Ovary (tissue), 9 donors: ENCODE results near the gene TTC39B. TPM values are rescaled to one million over a fixed set of nuclear protein-coding genes. Genes with fewer than 3 reads are reported as not detected.

Experiments used
- DNase-seq, 5 donors: peaks; one replicate each; pipeline ENCODE4 v3.0.0-alpha.2; 2019 to 2020
- H3K27ac ChIP-seq, 2 donors: fragments of 200-600 bp; one replicate each; pipeline versions ENCODE4 v1.5.1 to v1.8.0; 2019 to 2022
- H3K27me3 ChIP-seq: fragments of 200-600 bp; one replicate; pipeline ENCODE4 v1.8.0; 2022
- H3K36me3 ChIP-seq: fragments of 200-600 bp; sonication (generic); one replicate; pipeline ENCODE4 v1.5.1; 2019
- H3K4me1 ChIP-seq: one replicate; pipeline ENCODE4 v1.8.1; 2013; ENCODE audit warnings: mild to moderate bottlenecking, moderate library complexity; ENCODE audit not compliant: insufficient read depth
- H3K4me3 ChIP-seq: fragments of 200-600 bp; sonication (generic); one replicate; pipeline ENCODE4 v1.5.1; 2017
- H3K9me3 ChIP-seq, 2 donors: fragments of 200-600 bp in 1 of 2; sonication (generic) in 1 of 2; one replicate each; pipeline versions ENCODE4 v1.5.1 to v1.8.1; 2013 to 2019; ENCODE audit warnings: mild to moderate bottlenecking in 1 of 2, moderate library complexity in 1 of 2
- CTCF ChIP-seq, 3 donors: fragments of 450-650 bp in 2 of 3; fragments of 200-600 bp in 1 of 3; IDR thresholded peaks; one replicate each; pipeline versions ENCODE4 v1.5.1 to v1.8.0; 2016 to 2022; ENCODE audit warnings: antibody characterized with exemption in 3 of 3, mild to moderate bottlenecking in 1 of 3
- EP300 ChIP-seq: sonication (generic); formaldehyde crosslinking; IDR thresholded peaks from one replicate; pipeline ENCODE4 v1.6.1; 2017; ENCODE audit warnings: antibody characterized with exemption
- POLR2A ChIP-seq: fragments of 450-650 bp; IDR thresholded peaks from one replicate; pipeline ENCODE4 v1.6.1; 2017; ENCODE audit warnings: antibody characterized with exemption, mild to moderate bottlenecking, moderate library complexity
- WGBS, 3 donors: extraction: QIAGEN DNeasy Blood & Tissue Kit in 1 of 3; methylation state at CpG; one replicate each; pipeline versions ENCODE4 v1.1.5 to v1.1.7; 2013 to 2017; 5-methylcytosine and 5-hydroxymethylcytosine counted together
- intact Hi-C, 4 donors: fragments of 100-400 bp; cut with DNase I; formaldehyde crosslinking; loops; one replicate each; pipeline versions ENCODE4 v1.11.0 to v1.15.1; 2022 to 2023
- polyA plus RNA-seq, 2 donors: library from polyadenylated mRNA; stranded (reverse); fragments of 200-250 nt in 1 of 2; fragments of 350-450 nt in 1 of 2; fragmentation: Illumina TruSeq in 1 of 2; extraction: RNeasy Lipid Tissue Mini Kit (QIAGEN cat#74804) in 1 of 2; gene quantifications; one replicate each; pipeline ENCODE4 v1.2.3, GENCODE V29; 2013 to 2014
- total RNA-seq, 7 donors: library from RNA; depleted of rRNA in 2 of 7; stranded (reverse); fragments of >200 nt in 2 of 7; fragmentation: NEBNext Ultra II Directional in 3 of 7; extraction: Animal tissue kit (Norgen Biotek cat#: 25700) in 3 of 7; gene quantifications; one replicate each; pipeline versions ENCODE4 v1.1.0 to v1.2.4, GENCODE V29; 2016 to 2023
- donor health status: DM: no; HTN: no; CAD: no; lungs with moderate emphysema.
- donor health status: DM: no; HTN: no; CAD: no.
- donor health status: Bipolar disorder and iron deficiency.
- donor health status: DM: yes; HTN: yes; CAD: no.
- donor health status: DM: no; HTN: no; CAD: no.
- donor health status: DM: yes; HTN: yes; CAD: no.

The TTC39B gene
- total and polyA plus RNA-seq, 9 donors = 2.9 to 26.0 (median 11.0) TPM

GRCh38 chr9:15248621-15249020, 58.4 kb downstream of the TTC39B start:
- no peaks in the 10 kb centered on the region for H3K9me3 ChIP-seq
- no peak overlapping the region for H3K27ac ChIP-seq
- WGBS, 3 donors = 26 to 31% (median 30%) methylated on average over 2 of the region's 2 CpGs
- no peak for TF ChIP-seq EP300
- no peak for TF ChIP-seq CTCF (IDR thresholded peaks at IDR 0.05)
- TF ChIP-seq POLR2A = no peak
- intact Hi-C loops = no loop called here
- no peak for DNase-seq
- H3K4me3 ChIP-seq = no peak overlapping the region
- H3K27me3 ChIP-seq = no peaks in the 10 kb centered on the region
- peaks cover 5% of the 10 kb centered on the region for H3K4me1 ChIP-seq
- H3K36me3 ChIP-seq = no peaks in the 10 kb centered on the region

GRCh38 chr9:15248081-15248480, 58.9 kb downstream of the TTC39B start:
- intact Hi-C loops = no loop called here
- no peak for DNase-seq
- Histone ChIP-seq H3K36me3 (no peaks in the 10 kb centered on the region), H3K4me1 (peaks cover 9% of the 10 kb centered on the region), H3K27me3 (no peaks in the 10 kb centered on the region), H3K9me3 (no peaks in the 10 kb centered on the region), H3K27ac (no peak overlapping the region), H3K4me3 (no peak overlapping the region)
- TF ChIP-seq EP300 (no peak), POLR2A (no peak), CTCF (IDR thresholded peaks at IDR 0.05) (no peak)

GRCh38 chr9:15246708-15247107, 60.3 kb downstream of the TTC39B start:
- TF ChIP-seq EP300 (no peak), CTCF (IDR thresholded peaks at IDR 0.05) (no peak), POLR2A (no peak)
- Histone ChIP-seq H3K36me3 (no peaks in the 10 kb centered on the region), H3K27me3 (no peaks in the 10 kb centered on the region), H3K9me3 (no peaks in the 10 kb centered on the region), H3K4me3 (no peak overlapping the region), H3K27ac (no peak overlapping the region), H3K4me1 (peaks cover 12% of the 10 kb centered on the region)
- DNase-seq = no peak
- intact Hi-C loops = no loop called here

- Histone ChIP-seq H3K9me3 (no peaks in the 10 kb centered on the region), H3K4me3 (no peak overlapping the region), H3K27ac (no peak overlapping the region), H3K36me3 (no peaks in the 10 kb centered on the region), H3K27me3 (no peaks in the 10 kb centered on the region), H3K4me1 (peaks cover 12% of the 10 kb centered on the region)
- no peak for TF ChIP-seq POLR2A
- no peak for TF ChIP-seq EP300
- TF ChIP-seq CTCF (IDR thresholded peaks at IDR 0.05) = no peak
- 87 to 97% (median 89%) methylated on average over 1 of the region's 1 CpG for whole genome bisulfite sequencing, 3 donors
- intact Hi-C loops = no loop called here
- no peak for DNase-seq
These were observed 60.8 kb downstream of the TTC39B start for GRCh38 chr9:15246243-15246642.

GRCh38 chr9:15244001-15244441, 63.0 kb downstream of the TTC39B start:
- H3K27ac ChIP-seq = no peak overlapping the region
- no peaks in the 10 kb centered on the region for H3K9me3 ChIP-seq
- H3K4me1 ChIP-seq = peaks cover 12% of the 10 kb centered on the region
- 9 to 40% (median 23%) methylated on average over 4 of the region's 4 CpGs for WGBS, 3 donors
- H3K4me3 ChIP-seq = no peak overlapping the region
- no peaks in the 10 kb centered on the region for H3K27me3 ChIP-seq
- no peak for TF ChIP-seq EP300
- no peak for TF ChIP-seq CTCF (IDR thresholded peaks at IDR 0.05)
- intact Hi-C loops = no loop called here
- no peaks in the 10 kb centered on the region for H3K36me3 ChIP-seq
- no peak for DNase-seq
